ENCODE results near the gene CHMP3. TPM values are rescaled to one million over a fixed set of nuclear protein-coding genes. Genes with fewer than 3 reads are reported as not detected.

The CHMP3 gene
- total RNA-seq, 1 donor from 2014 or later: 75.8 TPM

DNA sequence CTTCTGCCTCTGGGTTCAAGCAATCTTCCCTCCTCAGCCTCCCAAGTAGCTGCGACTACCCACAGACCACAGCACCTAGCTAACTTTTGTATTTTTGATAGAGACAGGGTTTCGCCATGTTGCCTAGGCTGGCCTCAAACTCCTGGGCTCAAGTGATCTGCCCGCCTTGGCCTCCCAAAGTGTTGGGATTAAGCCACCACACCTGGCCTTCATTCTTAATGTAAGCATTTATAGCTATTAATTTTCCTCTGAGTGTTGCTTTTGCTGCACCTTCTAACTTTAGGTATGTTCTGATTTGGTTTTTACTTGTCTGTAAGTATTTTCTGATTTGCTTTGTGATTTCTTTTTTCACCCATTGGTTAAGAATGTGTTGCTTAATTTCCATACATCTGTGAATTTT lies 29.7 kb downstream of the CHMP3 start:
- DNase-seq (ENCODE audit: low spot score in 2 of 2, unreplicated experiment in 2 of 2): no peak
- Mint-ChIP-seq H3K36me3 (peaks cover 43% of the 10 kb centered on the region), H3K9me3 (peaks cover 58% of the 10 kb centered on the region), H3K4me3 (no peak overlapping the region), H3K4me1 (no peaks in the 10 kb centered on the region), H3K27me3 (ENCODE audit: low read depth) (no peaks in the 10 kb centered on the region), H3K27ac (no peak overlapping the region)
- TF ChIP-seq, protein P1, sequence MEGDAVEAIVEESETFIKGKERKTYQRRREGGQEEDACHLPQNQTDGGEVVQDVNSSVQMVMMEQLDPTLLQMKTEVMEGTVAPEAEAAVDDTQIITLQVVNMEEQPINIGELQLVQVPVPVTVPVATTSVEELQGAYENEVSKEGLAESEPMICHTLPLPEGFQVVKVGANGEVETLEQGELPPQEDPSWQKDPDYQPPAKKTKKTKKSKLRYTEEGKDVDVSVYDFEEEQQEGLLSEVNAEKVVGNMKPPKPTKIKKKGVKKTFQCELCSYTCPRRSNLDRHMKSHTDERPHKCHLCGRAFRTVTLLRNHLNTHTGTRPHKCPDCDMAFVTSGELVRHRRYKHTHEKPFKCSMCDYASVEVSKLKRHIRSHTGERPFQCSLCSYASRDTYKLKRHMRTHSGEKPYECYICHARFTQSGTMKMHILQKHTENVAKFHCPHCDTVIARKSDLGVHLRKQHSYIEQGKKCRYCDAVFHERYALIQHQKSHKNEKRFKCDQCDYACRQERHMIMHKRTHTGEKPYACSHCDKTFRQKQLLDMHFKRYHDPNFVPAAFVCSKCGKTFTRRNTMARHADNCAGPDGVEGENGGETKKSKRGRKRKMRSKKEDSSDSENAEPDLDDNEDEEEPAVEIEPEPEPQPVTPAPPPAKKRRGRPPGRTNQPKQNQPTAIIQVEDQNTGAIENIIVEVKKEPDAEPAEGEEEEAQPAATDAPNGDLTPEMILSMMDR (IDR thresholded peaks at IDR 0.05; ENCODE audit: unreplicated experiment): no peak

- no peaks in the 10 kb centered on the region for H3K9me3 Mint-ChIP-seq
- TF ChIP-seq, protein P1 (IDR thresholded peaks at IDR 0.05; ENCODE audit: unreplicated experiment): no peak
- no peaks in the 10 kb centered on the region for H3K4me1 Mint-ChIP-seq
- peaks cover 14% of the 10 kb centered on the region for H3K36me3 Mint-ChIP-seq
- DNase-seq (ENCODE audit: low spot score in 2 of 2, unreplicated experiment in 2 of 2): no peak
- no peak overlapping the region for H3K4me3 Mint-ChIP-seq
- H3K27ac Mint-ChIP-seq: no peak overlapping the region
- H3K27me3 Mint-ChIP-seq (ENCODE audit: low read depth): no peaks in the 10 kb centered on the region
Observed at GRCh38 chr2:86525421-86526340, 37.6 kb downstream of the CHMP3 start.

- no peaks in the 10 kb centered on the region for H3K27me3 Mint-ChIP-seq (ENCODE audit: low read depth)
- no peak overlapping the region for H3K4me3 Mint-ChIP-seq
- H3K27ac Mint-ChIP-seq: no peak overlapping the region
- TF ChIP-seq, protein P1 (IDR thresholded peaks at IDR 0.05; ENCODE audit: unreplicated experiment): no peak
- H3K36me3 Mint-ChIP-seq: peaks cover 11% of the 10 kb centered on the region
- H3K9me3 Mint-ChIP-seq: peaks cover 6% of the 10 kb centered on the region
- no peaks in the 10 kb centered on the region for H3K4me1 Mint-ChIP-seq
- no peak for DNase-seq (ENCODE audit: low spot score in 2 of 2, unreplicated experiment in 2 of 2)
Observed at GRCh38 chr2:86523491-86523890, 39.8 kb downstream of the CHMP3 start.

DNA sequence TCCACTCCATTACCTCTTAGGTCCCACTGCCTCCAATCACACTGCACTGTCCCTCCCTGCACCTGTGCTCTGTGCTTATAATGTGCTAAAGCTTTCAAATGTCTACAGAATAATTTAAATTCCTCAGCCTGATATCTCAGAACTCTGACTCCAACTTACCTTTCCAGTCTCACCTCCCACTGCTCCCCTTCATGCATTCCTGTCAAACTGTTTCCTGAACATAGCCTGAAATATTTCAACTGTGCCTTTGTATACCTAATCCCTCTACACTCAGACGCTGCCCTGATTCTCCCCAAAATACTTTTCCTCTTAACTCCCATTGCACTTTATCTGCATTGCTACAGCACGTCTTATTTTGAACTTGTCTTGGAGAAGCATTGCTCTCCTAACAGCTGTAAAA lies 40.5 kb downstream of the CHMP3 start:
- H3K27me3 Mint-ChIP-seq (ENCODE audit: low read depth): no peaks in the 10 kb centered on the region
- no peaks in the 10 kb centered on the region for H3K4me1 Mint-ChIP-seq
- TF ChIP-seq, protein P1 (IDR thresholded peaks at IDR 0.05; ENCODE audit: unreplicated experiment): no peak
- no peak overlapping the region for H3K27ac Mint-ChIP-seq
- no peak for DNase-seq (ENCODE audit: low spot score in 2 of 2, unreplicated experiment in 2 of 2)
- H3K36me3 Mint-ChIP-seq: peaks cover 11% of the 10 kb centered on the region
- peaks cover 6% of the 10 kb centered on the region for H3K9me3 Mint-ChIP-seq
- no peak overlapping the region for H3K4me3 Mint-ChIP-seq

DNA sequence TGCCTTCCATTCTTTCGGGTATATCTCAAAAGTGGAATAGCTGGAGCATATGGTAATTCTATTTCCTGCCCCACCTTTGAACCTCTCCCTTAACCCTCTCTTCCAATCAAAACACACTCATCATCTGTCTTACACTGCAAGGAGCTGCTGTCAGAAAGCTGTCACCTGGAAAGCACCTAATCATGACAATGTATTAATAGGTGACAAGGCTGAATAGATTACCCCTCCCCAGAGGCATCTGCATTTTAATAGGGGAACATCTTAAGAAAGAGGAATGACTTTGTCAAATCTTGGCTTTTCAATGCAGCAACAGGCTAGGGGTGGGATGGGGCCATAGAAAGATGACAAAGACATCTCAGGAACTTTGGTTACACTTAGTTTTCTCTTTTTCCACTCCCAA lies 41.3 kb downstream of the CHMP3 start:
- H3K27me3 Mint-ChIP-seq (ENCODE audit: low read depth): no peaks in the 10 kb centered on the region
- H3K9me3 Mint-ChIP-seq: peaks cover 6% of the 10 kb centered on the region
- no peak overlapping the region for H3K27ac Mint-ChIP-seq
- no peak overlapping the region for H3K4me3 Mint-ChIP-seq
- TF ChIP-seq, protein P1 (IDR thresholded peaks at IDR 0.05; ENCODE audit: unreplicated experiment): no peak
- peaks cover 8% of the 10 kb centered on the region for H3K36me3 Mint-ChIP-seq
- no peaks in the 10 kb centered on the region for H3K4me1 Mint-ChIP-seq
- DNase-seq (ENCODE audit: low spot score in 2 of 2, unreplicated experiment in 2 of 2): no peak

Measured in mesothelial cell of epicardium (in vitro differentiated cells).